ENCODE results near the gene RFX3.

DNA sequence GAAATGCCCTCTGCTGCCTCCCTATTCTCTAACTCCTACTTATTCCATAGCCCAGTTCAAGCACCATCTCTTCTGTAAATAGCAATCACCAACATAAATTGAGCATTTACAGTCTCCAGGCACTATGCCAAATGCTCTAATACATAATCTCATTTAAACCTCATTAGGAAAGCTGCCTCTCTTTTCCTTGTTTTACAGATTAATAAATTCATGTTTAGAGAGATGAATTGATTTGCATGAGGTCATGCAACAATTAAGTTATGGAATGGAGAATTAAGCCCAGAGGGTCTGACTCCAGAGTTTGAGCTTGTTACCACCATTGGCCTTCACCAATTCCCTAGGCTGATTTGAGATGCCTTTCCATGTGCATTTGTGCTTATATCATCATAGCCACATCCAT lies 23.4 kb upstream of the RFX3 start:
- TF ChIP-seq, protein P1, sequence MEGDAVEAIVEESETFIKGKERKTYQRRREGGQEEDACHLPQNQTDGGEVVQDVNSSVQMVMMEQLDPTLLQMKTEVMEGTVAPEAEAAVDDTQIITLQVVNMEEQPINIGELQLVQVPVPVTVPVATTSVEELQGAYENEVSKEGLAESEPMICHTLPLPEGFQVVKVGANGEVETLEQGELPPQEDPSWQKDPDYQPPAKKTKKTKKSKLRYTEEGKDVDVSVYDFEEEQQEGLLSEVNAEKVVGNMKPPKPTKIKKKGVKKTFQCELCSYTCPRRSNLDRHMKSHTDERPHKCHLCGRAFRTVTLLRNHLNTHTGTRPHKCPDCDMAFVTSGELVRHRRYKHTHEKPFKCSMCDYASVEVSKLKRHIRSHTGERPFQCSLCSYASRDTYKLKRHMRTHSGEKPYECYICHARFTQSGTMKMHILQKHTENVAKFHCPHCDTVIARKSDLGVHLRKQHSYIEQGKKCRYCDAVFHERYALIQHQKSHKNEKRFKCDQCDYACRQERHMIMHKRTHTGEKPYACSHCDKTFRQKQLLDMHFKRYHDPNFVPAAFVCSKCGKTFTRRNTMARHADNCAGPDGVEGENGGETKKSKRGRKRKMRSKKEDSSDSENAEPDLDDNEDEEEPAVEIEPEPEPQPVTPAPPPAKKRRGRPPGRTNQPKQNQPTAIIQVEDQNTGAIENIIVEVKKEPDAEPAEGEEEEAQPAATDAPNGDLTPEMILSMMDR (conservative IDR thresholded peaks at IDR 0.05; ENCODE audit: low read depth, low read length): no peak
- no peak for TF ChIP-seq EZH2 (IDR thresholded peaks at IDR 0.05; ENCODE audit: low read length, unreplicated experiment)
- TF ChIP-seq EZH2phosphoT487 (IDR thresholded peaks at IDR 0.05; ENCODE audit: borderline replicate concordance, low read length): no peak
